ENCODE data around the gene SIRT3. TPM values are rescaled to one million over a fixed set of nuclear protein-coding genes. Genes with fewer than 3 reads are reported as not detected.

Gene SIRT3
- total RNA-seq, 1 donor from 2014 or later, result 11.8 TPM

DNA sequence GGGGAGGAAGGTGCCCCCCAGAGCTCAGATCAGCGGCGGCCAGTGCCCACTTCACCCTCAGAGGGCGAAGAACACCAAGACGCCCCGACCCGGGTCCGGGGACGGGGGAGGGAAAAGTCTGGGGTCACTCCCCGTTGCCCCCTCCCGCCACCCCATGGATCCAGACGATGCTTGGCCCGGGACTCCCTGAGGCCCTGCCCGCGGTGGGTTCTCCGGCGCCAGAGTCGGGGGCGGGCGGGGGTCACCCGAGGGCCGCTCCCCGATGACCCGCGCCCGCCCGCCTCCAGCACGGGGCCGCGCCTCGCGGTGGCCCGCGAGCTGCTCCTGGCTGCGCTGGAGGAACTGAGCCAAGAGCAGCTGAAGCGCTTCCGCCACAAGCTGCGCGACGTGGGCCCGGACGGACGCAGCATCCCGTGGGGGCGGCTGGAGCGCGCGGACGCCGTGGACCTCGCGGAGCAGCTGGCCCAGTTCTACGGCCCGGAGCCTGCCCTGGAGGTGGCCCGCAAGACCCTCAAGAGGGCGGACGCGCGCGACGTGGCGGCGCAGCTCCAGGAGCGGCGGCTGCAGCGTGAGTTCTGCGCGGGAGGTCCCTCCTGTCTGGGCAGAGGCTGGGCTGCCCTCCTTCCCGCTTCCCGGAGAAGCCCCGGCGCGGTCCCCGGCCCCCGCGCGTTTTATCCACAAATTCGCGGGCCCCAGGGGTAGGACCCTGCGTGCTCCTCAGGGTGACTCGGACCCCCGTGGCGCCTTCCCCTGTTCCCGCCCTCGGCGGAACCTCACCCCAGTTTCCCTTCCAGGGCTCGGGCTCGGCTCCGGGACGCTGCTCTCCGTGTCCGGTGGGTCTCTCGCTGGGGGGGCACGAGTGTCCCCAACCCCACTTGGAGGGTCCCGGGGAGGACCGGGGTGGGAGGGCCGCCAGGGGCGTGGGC lies 43.2 kb upstream of the SIRT3 start:
- DNase-seq (ENCODE audit: low read depth), result no peak
- H3K4me3 ChIP-seq (ENCODE audit: low read depth, low read length), result no peak overlapping the region
- TF ChIP-seq, protein P1, sequence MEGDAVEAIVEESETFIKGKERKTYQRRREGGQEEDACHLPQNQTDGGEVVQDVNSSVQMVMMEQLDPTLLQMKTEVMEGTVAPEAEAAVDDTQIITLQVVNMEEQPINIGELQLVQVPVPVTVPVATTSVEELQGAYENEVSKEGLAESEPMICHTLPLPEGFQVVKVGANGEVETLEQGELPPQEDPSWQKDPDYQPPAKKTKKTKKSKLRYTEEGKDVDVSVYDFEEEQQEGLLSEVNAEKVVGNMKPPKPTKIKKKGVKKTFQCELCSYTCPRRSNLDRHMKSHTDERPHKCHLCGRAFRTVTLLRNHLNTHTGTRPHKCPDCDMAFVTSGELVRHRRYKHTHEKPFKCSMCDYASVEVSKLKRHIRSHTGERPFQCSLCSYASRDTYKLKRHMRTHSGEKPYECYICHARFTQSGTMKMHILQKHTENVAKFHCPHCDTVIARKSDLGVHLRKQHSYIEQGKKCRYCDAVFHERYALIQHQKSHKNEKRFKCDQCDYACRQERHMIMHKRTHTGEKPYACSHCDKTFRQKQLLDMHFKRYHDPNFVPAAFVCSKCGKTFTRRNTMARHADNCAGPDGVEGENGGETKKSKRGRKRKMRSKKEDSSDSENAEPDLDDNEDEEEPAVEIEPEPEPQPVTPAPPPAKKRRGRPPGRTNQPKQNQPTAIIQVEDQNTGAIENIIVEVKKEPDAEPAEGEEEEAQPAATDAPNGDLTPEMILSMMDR (conservative IDR thresholded peaks at IDR 0.05; ENCODE audit: low read depth, low read length), result no peak

DNA sequence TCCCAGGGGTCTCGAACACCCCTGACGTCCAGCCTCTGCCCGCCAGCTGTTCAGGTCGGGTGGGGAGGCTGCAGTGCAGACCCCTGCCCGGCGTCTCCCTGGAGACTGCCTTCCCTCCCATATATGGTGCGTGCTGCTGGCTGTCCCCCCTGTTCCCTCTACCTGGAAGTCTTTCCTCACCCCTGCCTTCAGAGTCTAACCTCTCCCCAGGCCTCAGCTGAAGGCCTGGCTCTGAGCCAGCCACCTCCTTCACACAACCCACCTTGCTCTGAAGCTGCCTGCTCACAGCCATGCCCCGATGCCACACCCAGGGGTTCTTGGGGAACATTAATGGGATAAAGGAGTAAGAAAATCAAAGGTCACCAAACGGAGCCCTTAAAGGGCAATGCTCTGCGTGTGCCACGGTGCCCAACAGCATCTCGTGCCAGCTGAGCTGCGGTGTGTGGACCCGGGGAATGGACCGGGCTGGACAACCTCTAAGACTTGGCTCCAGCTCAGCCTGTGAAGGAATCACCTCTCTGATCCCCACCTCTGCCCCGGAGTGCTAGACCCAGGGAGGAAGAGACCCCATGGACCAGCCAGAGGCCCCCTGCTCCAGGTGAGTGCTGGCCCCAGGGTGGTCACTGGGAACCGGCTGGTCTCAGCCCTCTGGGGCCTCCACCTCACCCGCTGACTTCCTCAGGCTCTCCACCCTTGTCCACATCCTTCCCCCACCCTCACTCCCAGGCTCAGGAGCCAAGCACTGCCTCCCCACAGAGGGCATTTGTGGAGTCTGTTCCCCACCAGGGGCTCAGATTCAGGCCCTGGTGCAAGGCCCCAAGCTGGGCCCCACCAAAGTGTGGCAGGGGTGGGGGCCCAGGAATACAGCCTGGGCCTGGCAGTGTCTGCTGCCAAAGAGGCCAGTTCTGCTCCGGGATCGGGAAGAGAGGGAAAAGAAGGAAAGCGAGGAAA lies 42.1 kb upstream of the SIRT3 start, which contains the start of gene NLRP6:
Gene NLRP6 (plus strand): TSS at position 407 of the 951 bp plus-strand sequence. CDS start 163 bp downstream, at position 570.
- TF ChIP-seq, protein P1 (conservative IDR thresholded peaks at IDR 0.05; ENCODE audit: low read depth, low read length), result no peak
- no peak within 1 kb of the TSS for H3K4me3 ChIP-seq (ENCODE audit: low read depth, low read length)
- no peak for DNase-seq (ENCODE audit: low read depth)

DNA sequence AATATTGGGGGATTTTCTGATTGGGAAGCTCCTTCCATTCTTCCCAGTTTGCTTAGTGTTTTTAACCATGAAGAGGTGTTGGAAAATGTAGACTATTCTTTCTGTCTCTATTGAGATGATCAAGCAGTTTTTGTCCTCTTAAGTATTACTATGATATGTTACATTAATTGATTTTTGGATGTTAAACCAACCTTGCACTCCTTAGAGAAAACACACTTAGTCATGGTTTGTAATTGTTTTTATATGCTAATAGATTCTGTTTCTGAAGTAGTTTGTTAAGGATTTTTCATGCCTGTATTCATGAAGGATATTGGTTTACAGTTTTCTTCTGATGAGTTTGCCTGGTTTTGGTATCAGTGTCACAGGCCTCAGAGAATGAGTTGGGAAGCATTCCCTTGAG lies 40.1 kb upstream of the SIRT3 start:
- no peak overlapping the region for H3K4me3 ChIP-seq (ENCODE audit: low read depth, low read length)
- TF ChIP-seq, protein P1 (conservative IDR thresholded peaks at IDR 0.05; ENCODE audit: low read depth, low read length), result no peak
- no peak for DNase-seq (ENCODE audit: low read depth)

DNA sequence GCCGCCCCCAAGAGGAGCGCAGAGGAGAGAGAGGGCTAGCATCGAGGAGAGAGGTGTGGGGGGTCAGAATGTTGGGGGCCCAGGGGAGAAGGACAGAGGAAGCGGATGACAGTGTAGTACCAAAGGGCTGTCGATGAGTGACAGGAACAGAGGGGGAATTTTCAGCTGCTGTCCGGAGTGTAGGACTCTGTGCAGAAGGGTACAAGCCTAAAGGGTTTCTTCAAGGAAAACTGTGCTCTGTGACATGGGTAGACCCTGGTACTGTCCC lies 36.7 kb upstream of the SIRT3 start:
- no peak for DNase-seq (ENCODE audit: low read depth)
- no peak overlapping the region for H3K4me3 ChIP-seq (ENCODE audit: low read depth, low read length)
- TF ChIP-seq, protein P1 (conservative IDR thresholded peaks at IDR 0.05; ENCODE audit: low read depth, low read length), result no peak

DNA sequence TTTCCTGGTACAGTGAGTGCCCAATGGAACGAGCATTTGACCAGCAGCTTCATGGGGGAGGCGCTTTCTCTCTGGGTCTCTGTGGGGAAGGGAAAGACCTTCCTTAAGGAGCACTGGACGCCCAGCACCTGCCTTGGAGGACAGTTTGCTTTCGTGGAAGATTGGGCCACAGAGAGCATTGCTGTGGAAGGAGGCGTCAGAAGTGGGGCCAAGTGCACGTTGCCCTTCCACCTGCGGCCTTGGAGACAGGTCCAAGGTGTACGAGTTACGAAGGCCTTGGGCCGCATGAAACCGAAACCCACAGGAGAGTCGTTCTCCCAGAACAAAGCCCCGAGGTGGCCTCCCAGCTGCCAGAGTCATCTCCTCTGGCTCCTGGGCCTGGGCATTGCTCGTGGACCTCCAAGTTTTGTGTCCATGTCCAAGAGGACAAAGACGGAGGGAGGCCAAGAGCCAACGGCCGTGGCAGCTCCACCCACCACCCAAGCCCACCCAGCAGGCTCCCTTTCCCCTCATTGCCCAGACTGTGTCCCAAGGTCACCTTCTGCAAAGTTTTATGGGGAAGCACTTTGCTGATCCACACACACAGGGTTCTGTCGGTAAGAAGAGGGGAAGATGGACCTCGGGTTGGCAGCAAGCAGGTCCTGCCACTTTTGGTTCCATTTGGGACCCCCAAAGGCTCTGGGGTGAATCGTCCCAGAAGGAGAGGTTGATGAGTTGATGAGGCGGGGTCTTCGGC lies 36.2 kb upstream of the SIRT3 start:
- TF ChIP-seq, protein P1 (conservative IDR thresholded peaks at IDR 0.05; ENCODE audit: low read depth, low read length), result no peak
- no peak overlapping the region for H3K4me3 ChIP-seq (ENCODE audit: low read depth, low read length)
- no peak for DNase-seq (ENCODE audit: low read depth)

DNA sequence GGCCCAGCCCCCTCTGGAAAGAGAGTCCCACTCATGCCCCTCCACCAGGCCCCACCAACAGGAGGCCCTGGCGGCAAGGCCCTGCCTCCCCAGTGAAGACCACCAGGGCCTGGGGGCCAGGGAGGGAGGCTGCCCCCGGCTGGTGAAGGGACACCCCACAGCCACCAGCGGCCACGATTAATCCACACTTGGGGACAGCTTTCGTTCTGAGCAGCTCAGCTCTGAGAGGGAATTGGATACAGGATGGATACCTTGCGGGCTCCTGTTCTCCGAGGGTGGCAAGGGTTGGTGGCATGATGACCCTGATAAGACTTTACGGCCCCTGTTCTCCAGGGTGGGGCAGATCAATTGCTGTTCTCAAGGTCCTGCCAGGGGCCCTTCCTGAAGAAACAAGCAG lies 35.2 kb upstream of the SIRT3 start:
- no peak for DNase-seq (ENCODE audit: low read depth)
- TF ChIP-seq, protein P1 (conservative IDR thresholded peaks at IDR 0.05; ENCODE audit: low read depth, low read length), result no peak
- H3K4me3 ChIP-seq (ENCODE audit: low read depth, low read length), result no peak overlapping the region

All from epithelial cell of proximal tubule (primary cell).